Caco-2 (cell line): ENCODE measurements around the gene BTNL9. TPM values are rescaled to one million over a fixed set of nuclear protein-coding genes. Genes with fewer than 3 reads are reported as not detected.

Source experiments
- BruUV-seq: library from RNA; stranded (reverse); fragments of 400-500 nt; replicated peaks from 2 replicates; lab custom pipeline; 2021; lab: Mats Ljungman, UMichigan
- CTCF ChIA-PET: fragments of 300-600 bp; sonication (Branson Sonifier 250); formaldehyde crosslinking; loops from one replicate; lab custom pipeline; 2022; ENCODE audit warnings: antibody characterized with exemption; lab: Charles Lee
- POLR2A ChIA-PET: fragments of 300-600 bp; sonication (Branson Sonifier 250); formaldehyde crosslinking; loops from one replicate; lab custom pipeline; 2022; ENCODE audit warnings: antibody characterized with exemption; lab: Charles Lee
- DNase-seq, 2 experiments: peaks; one replicate each; pipeline versions ENCODE4 v3.0.0 to v3.0.0-alpha.2; 2020 to 2022
- H3K27me3 ChIP-seq: replicated peaks from 2 replicates; pipeline ENCODE4 v1.6.0; 2011; ENCODE audit warnings: low read length; ENCODE audit not compliant: control insufficient read depth, insufficient read depth
- H3K36me3 ChIP-seq: 2 replicates; pipeline ENCODE4 v1.5.1; 2011; ENCODE audit warnings: low read length; ENCODE audit not compliant: control insufficient read depth, insufficient read depth
- H3K4me1 ChIP-seq: fragments of 250-450 bp; sonication (Bioruptor Pico); 2 replicates; pipeline ENCODE4 v1.5.1; 2020; ENCODE audit warnings: mild to moderate bottlenecking
- H3K4me3 ChIP-seq: 2 replicates; pipeline ENCODE4 v1.5.1; 2011; ENCODE audit warnings: low read depth, mild to moderate bottlenecking, control low read depth, low read length
- H3K9me3 ChIP-seq: fragments of 250-450 bp; sonication (Bioruptor Pico); 2 replicates; pipeline ENCODE4 v1.5.1; 2020; ENCODE audit warnings: mild to moderate bottlenecking, moderate library complexity
- H3K27ac Mint-ChIP-seq: one replicate; pipeline ENCODE4 v1.8.0; 2022; ENCODE audit warnings: mixed read lengths; ENCODE audit not compliant: unreplicated experiment
- H3K27me3 Mint-ChIP-seq: one replicate; pipeline ENCODE4 v1.8.0; 2022; ENCODE audit warnings: mixed read lengths; ENCODE audit not compliant: insufficient read depth, unreplicated experiment
- H3K36me3 Mint-ChIP-seq: one replicate; pipeline ENCODE4 v1.8.0; 2022; ENCODE audit warnings: mild to moderate bottlenecking, mixed read lengths; ENCODE audit not compliant: insufficient read depth, unreplicated experiment
- H3K4me1 Mint-ChIP-seq: one replicate; pipeline ENCODE4 v1.8.0; 2022; ENCODE audit warnings: low read depth, mixed read lengths; ENCODE audit not compliant: unreplicated experiment
- H3K4me3 Mint-ChIP-seq: one replicate; pipeline ENCODE4 v1.8.0; 2022; ENCODE audit warnings: mild to moderate bottlenecking, moderate library complexity, mixed read lengths; ENCODE audit not compliant: unreplicated experiment
- H3K9me3 Mint-ChIP-seq: one replicate; pipeline ENCODE4 v1.8.0; 2022; ENCODE audit warnings: mixed read lengths; ENCODE audit not compliant: unreplicated experiment
- intact Hi-C: fragments of 100-400 bp; cut with micrococcal nuclease; formaldehyde crosslinking; loops from one replicate; pipeline ENCODE4 v1.10.0; 2022; ENCODE audit not compliant: unreplicated experiment
- total RNA-seq: library from RNA; stranded (reverse); gene quantifications from 2 replicates; pipeline ENCODE4 v1.2.3, GENCODE V29; 2022
- TF ChIP-seq, protein P1 (sequence below), 2 experiments: fragments of 200-600 bp in 1 of 2; IDR thresholded peaks; 1 replicate in 1 of 2; 2 replicates in 1 of 2; pipeline versions ENCODE4 v1.5.1 to v1.8.0; 2011 to 2022; ENCODE audit warnings: antibody characterized with exemption in 1 of 2, control low read depth in 1 of 2, inconsistent platforms in 1 of 2, low read depth in 1 of 2, low read length in 1 of 2, mild to moderate bottlenecking in 1 of 2, moderate library complexity in 1 of 2; ENCODE audit not compliant: insufficient read depth in 1 of 2, severe bottlenecking in 1 of 2, unreplicated experiment in 1 of 2

The BTNL9 gene
- total RNA-seq, 1 experiment from 2014 or later: 8.4 TPM

- H3K4me3 ChIP-seq: no peak overlapping the region
- no peaks in the 10 kb centered on the region for H3K4me1 ChIP-seq
- DNase-seq: no peak
- no peaks in the 10 kb centered on the region for H3K36me3 Mint-ChIP-seq
- no TSS peak for BruUV-seq
- no peaks in the 10 kb centered on the region for H3K9me3 ChIP-seq
- intact Hi-C loops: no loop called here
- no peaks in the 10 kb centered on the region for H3K36me3 ChIP-seq
- peaks cover 2% of the 10 kb centered on the region for H3K27me3 Mint-ChIP-seq
- TF ChIP-seq, protein P1, sequence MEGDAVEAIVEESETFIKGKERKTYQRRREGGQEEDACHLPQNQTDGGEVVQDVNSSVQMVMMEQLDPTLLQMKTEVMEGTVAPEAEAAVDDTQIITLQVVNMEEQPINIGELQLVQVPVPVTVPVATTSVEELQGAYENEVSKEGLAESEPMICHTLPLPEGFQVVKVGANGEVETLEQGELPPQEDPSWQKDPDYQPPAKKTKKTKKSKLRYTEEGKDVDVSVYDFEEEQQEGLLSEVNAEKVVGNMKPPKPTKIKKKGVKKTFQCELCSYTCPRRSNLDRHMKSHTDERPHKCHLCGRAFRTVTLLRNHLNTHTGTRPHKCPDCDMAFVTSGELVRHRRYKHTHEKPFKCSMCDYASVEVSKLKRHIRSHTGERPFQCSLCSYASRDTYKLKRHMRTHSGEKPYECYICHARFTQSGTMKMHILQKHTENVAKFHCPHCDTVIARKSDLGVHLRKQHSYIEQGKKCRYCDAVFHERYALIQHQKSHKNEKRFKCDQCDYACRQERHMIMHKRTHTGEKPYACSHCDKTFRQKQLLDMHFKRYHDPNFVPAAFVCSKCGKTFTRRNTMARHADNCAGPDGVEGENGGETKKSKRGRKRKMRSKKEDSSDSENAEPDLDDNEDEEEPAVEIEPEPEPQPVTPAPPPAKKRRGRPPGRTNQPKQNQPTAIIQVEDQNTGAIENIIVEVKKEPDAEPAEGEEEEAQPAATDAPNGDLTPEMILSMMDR (IDR thresholded peaks at IDR 0.05; ENCODE audit: insufficient read depth in 1 of 2, low read depth in 1 of 2, low read length in 1 of 2, severe bottlenecking in 1 of 2, unreplicated experiment in 1 of 2): no peak
- ChIA-PET POLR2A (no interaction called here), CTCF (no interaction called here)
- H3K27me3 ChIP-seq: no peaks in the 10 kb centered on the region
- no peaks in the 10 kb centered on the region for H3K9me3 Mint-ChIP-seq
- no peaks in the 10 kb centered on the region for H3K4me1 Mint-ChIP-seq
- no peak overlapping the region for H3K4me3 Mint-ChIP-seq
- H3K27ac Mint-ChIP-seq: no peak overlapping the region
These were observed 3.2 kb upstream of the BTNL9 start for GRCh38 chr5:181036816-181037364.

GRCh38 chr5:181037365-181037861, 2.7 kb upstream of the BTNL9 start:
- BruUV-seq: no TSS peak
- no peaks in the 10 kb centered on the region for H3K9me3 Mint-ChIP-seq
- Histone ChIP-seq H3K9me3 (no peaks in the 10 kb centered on the region), H3K27me3 (no peaks in the 10 kb centered on the region), H3K4me3 (no peak overlapping the region), H3K36me3 (no peaks in the 10 kb centered on the region), H3K4me1 (no peaks in the 10 kb centered on the region)
- H3K4me3 Mint-ChIP-seq: no peak overlapping the region
- H3K27me3 Mint-ChIP-seq: peaks cover 2% of the 10 kb centered on the region
- intact Hi-C loops: no loop called here
- TF ChIP-seq, protein P1 (IDR thresholded peaks at IDR 0.05; ENCODE audit: insufficient read depth in 1 of 2, low read depth in 1 of 2, low read length in 1 of 2, severe bottlenecking in 1 of 2, unreplicated experiment in 1 of 2): no peak
- no peaks in the 10 kb centered on the region for H3K4me1 Mint-ChIP-seq
- DNase-seq: no peak
- CTCF ChIA-PET: no interaction called here
- POLR2A ChIA-PET: interaction anchor here (0.6 kb wide), 1 partner anchor 170 kb away, joined by 3 read pairs; no protein-coding TSS in a partner anchor
- H3K36me3 Mint-ChIP-seq: no peaks in the 10 kb centered on the region
- H3K27ac Mint-ChIP-seq: no peak overlapping the region

- BruUV-seq: no TSS peak
- Histone ChIP-seq H3K4me3 (no peak overlapping the region), H3K27me3 (no peaks in the 10 kb centered on the region), H3K4me1 (no peaks in the 10 kb centered on the region), H3K36me3 (no peaks in the 10 kb centered on the region), H3K9me3 (no peaks in the 10 kb centered on the region)
- ChIA-PET POLR2A (no interaction called here), CTCF (interaction anchor here (0.5 to 0.7 kb wide), 2 partner anchors 94 to 113 kb away, joined by 3 read pairs; no protein-coding TSS in a partner anchor)
- intact Hi-C loops: no loop called here
- DNase-seq: no peak
- no peaks in the 10 kb centered on the region for H3K9me3 Mint-ChIP-seq
- H3K27ac Mint-ChIP-seq: no peak overlapping the region
- no peaks in the 10 kb centered on the region for H3K4me1 Mint-ChIP-seq
- TF ChIP-seq, protein P1 (IDR thresholded peaks at IDR 0.05; ENCODE audit: insufficient read depth in 1 of 2, low read depth in 1 of 2, low read length in 1 of 2, severe bottlenecking in 1 of 2, unreplicated experiment in 1 of 2): no peak
- H3K27me3 Mint-ChIP-seq: peaks cover 5% of the 10 kb centered on the region
- H3K4me3 Mint-ChIP-seq: no peak overlapping the region
- no peaks in the 10 kb centered on the region for H3K36me3 Mint-ChIP-seq
These were observed 595 bp upstream of the BTNL9 start for GRCh38 chr5:181039471-181039870.
